HG03280 (cell line): ENCODE measurements around the gene TAOK1.

Experiments
- ATAC-seq: cut with Tn5 transposase; IDR thresholded peaks from one replicate; pipeline ENCODE4 v1.9.1; 2021; ENCODE audit warnings: mild to moderate bottlenecking, moderate library complexity; ENCODE audit not compliant: unreplicated experiment

TAOK1 gene

GRCh38 chr17:29579866-29580771, 190.0 kb downstream of the TAOK1 start:
- peak; percentile 83 for ATAC-seq

- no peak for ATAC-seq
Measured at GRCh38 chr17:29581583-29582253, 191.6 kb downstream of the TAOK1 start.

- no peak for ATAC-seq
Measured at GRCh38 chr17:29582254-29582765, 192.1 kb downstream of the TAOK1 start.

GRCh38 chr17:29582772-29583171, 192.6 kb downstream of the TAOK1 start:
- no peak for ATAC-seq

- no peak for ATAC-seq
Measured at GRCh38 chr17:29583324-29584248, 193.4 kb downstream of the TAOK1 start.

- no peak for ATAC-seq
Measured at GRCh38 chr17:29584452-29585079, 194.4 kb downstream of the TAOK1 start.

- no peak for ATAC-seq
Measured at GRCh38 chr17:29585080-29585751, 195.1 kb downstream of the TAOK1 start.

- ATAC-seq = no peak
Measured at GRCh38 chr17:29586676-29587469, 196.7 kb downstream of the TAOK1 start.

- ATAC-seq = no peak
Measured at GRCh38 chr17:29587591-29587990, 197.4 kb downstream of the TAOK1 start.

GRCh38 chr17:29588017-29588561, 197.9 kb downstream of the TAOK1 start:
- ATAC-seq = no peak

GRCh38 chr17:29588562-29589411, 198.6 kb downstream of the TAOK1 start:
- ATAC-seq = peak; percentile 13

GRCh38 chr17:29589524-29590410, 199.6 kb downstream of the TAOK1 start, which contains the start of gene GIT1:
TSS of gene GIT1 (minus strand) at chr17:29589648. CDS start at chr17:29589378, 270 bp downstream.
- peak; percentile 66 for ATAC-seq

GRCh38 chr17:29590411-29591145, 200.4 kb downstream of the TAOK1 start:
- no peak for ATAC-seq

- no peak for ATAC-seq
Measured at GRCh38 chr17:29591146-29591736, 201.1 kb downstream of the TAOK1 start.

- ATAC-seq = no peak
Measured at GRCh38 chr17:29591737-29592608, 201.8 kb downstream of the TAOK1 start.
